ENCODE data around the gene FBN1.

GRCh38 chr15:48423342-48423741 is 222.2 kb downstream of the FBN1 start:
- no peak for TF ChIP-seq CTCF (conservative IDR thresholded peaks at IDR 0.05; ENCODE audit: low read depth in 2 of 2)
- TF ChIP-seq JUNB (IDR thresholded peaks at IDR 0.05; ENCODE audit: unreplicated experiment) = no peak
- TF ChIP-seq POLR2AphosphoS5 (IDR thresholded peaks at IDR 0.05; ENCODE audit: low read depth) = no peak
- TF ChIP-seq CREB1 (CRISPR knock-in tag; IDR thresholded peaks at IDR 0.05; ENCODE audit: low read depth) = no peak
- no peak for TF ChIP-seq ZNF114 (CRISPR knock-in tag; IDR thresholded peaks at IDR 0.05)
- TF ChIP-seq ZNF331 (CRISPR knock-in tag; IDR thresholded peaks at IDR 0.05; ENCODE audit: low read depth) = no peak
- no peak for TF ChIP-seq EZH2 (IDR thresholded peaks at IDR 0.05; ENCODE audit: low read depth, unreplicated experiment)
- no peak for TF ChIP-seq EZH2phosphoT487 (IDR thresholded peaks at IDR 0.05; ENCODE audit: unreplicated experiment)
- no peak for TF ChIP-seq REST (IDR thresholded peaks at IDR 0.05; ENCODE audit: unreplicated experiment)
- no peak for TF ChIP-seq NANOG (IDR thresholded peaks at IDR 0.05; ENCODE audit: borderline replicate concordance)
- TF ChIP-seq ETS1 (IDR thresholded peaks at IDR 0.05) = no peak
